Ovary (tissue), 9 donors: ENCODE data around the gene TRIP11. TPM values are rescaled to one million over a fixed set of nuclear protein-coding genes. Genes with fewer than 3 reads are reported as not detected.
A peak's percentile ranks its signal among the peaks of the same experiment; 100 is the strongest.

Experiments
- DNase-seq, 5 donors: peaks; one replicate each; pipeline ENCODE4 v3.0.0-alpha.2; 2019 to 2020
- H3K27ac ChIP-seq, 2 donors: fragments of 200-600 bp; one replicate each; pipeline versions ENCODE4 v1.5.1 to v1.8.0; 2019 to 2022
- H3K27me3 ChIP-seq: fragments of 200-600 bp; one replicate; pipeline ENCODE4 v1.8.0; 2022
- H3K36me3 ChIP-seq: fragments of 200-600 bp; sonication (generic); one replicate; pipeline ENCODE4 v1.5.1; 2019
- H3K4me1 ChIP-seq: one replicate; pipeline ENCODE4 v1.8.1; 2013; ENCODE audit warnings: mild to moderate bottlenecking, moderate library complexity; ENCODE audit not compliant: insufficient read depth
- H3K4me3 ChIP-seq: fragments of 200-600 bp; sonication (generic); one replicate; pipeline ENCODE4 v1.5.1; 2017
- H3K9me3 ChIP-seq, 2 donors: fragments of 200-600 bp in 1 of 2; sonication (generic) in 1 of 2; one replicate each; pipeline versions ENCODE4 v1.5.1 to v1.8.1; 2013 to 2019; ENCODE audit warnings: mild to moderate bottlenecking in 1 of 2, moderate library complexity in 1 of 2
- CTCF ChIP-seq, 3 donors: fragments of 450-650 bp in 2 of 3; fragments of 200-600 bp in 1 of 3; IDR thresholded peaks; one replicate each; pipeline versions ENCODE4 v1.5.1 to v1.8.0; 2016 to 2022; ENCODE audit warnings: antibody characterized with exemption in 3 of 3, mild to moderate bottlenecking in 1 of 3
- EP300 ChIP-seq: sonication (generic); formaldehyde crosslinking; IDR thresholded peaks from one replicate; pipeline ENCODE4 v1.6.1; 2017; ENCODE audit warnings: antibody characterized with exemption
- POLR2A ChIP-seq: fragments of 450-650 bp; IDR thresholded peaks from one replicate; pipeline ENCODE4 v1.6.1; 2017; ENCODE audit warnings: antibody characterized with exemption, mild to moderate bottlenecking, moderate library complexity
- WGBS, 3 donors: extraction: QIAGEN DNeasy Blood & Tissue Kit in 1 of 3; methylation state at CpG; one replicate each; pipeline versions ENCODE4 v1.1.5 to v1.1.7; 2013 to 2017; 5-methylcytosine and 5-hydroxymethylcytosine counted together
- intact Hi-C, 4 donors: fragments of 100-400 bp; cut with DNase I; formaldehyde crosslinking; loops; one replicate each; pipeline versions ENCODE4 v1.11.0 to v1.15.1; 2022 to 2023
- polyA plus RNA-seq, 2 donors: library from polyadenylated mRNA; stranded (reverse); fragments of 200-250 nt in 1 of 2; fragments of 350-450 nt in 1 of 2; fragmentation: Illumina TruSeq in 1 of 2; extraction: RNeasy Lipid Tissue Mini Kit (QIAGEN cat#74804) in 1 of 2; gene quantifications; one replicate each; pipeline ENCODE4 v1.2.3, GENCODE V29; 2013 to 2014
- total RNA-seq, 7 donors: library from RNA; depleted of rRNA in 2 of 7; stranded (reverse); fragments of >200 nt in 2 of 7; fragmentation: NEBNext Ultra II Directional in 3 of 7; extraction: Animal tissue kit (Norgen Biotek cat#: 25700) in 3 of 7; gene quantifications; one replicate each; pipeline versions ENCODE4 v1.1.0 to v1.2.4, GENCODE V29; 2016 to 2023
- donor health status: DM: no; HTN: no; CAD: no; lungs with moderate emphysema.
- donor health status: DM: no; HTN: no; CAD: no.
- donor health status: Bipolar disorder and iron deficiency.
- donor health status: DM: yes; HTN: yes; CAD: no.
- donor health status: DM: no; HTN: no; CAD: no.
- donor health status: DM: yes; HTN: yes; CAD: no.

TRIP11 gene
- total and polyA plus RNA-seq, 9 donors = 7.3 to 63.8 (median 49.3) TPM

GRCh38 chr14:91956616-91957015 is 83.2 kb downstream of the TRIP11 start:
- intact Hi-C loops = no loop called here
- H3K9me3 ChIP-seq = no peaks in the 10 kb centered on the region
- 68 to 92% (median 87%) methylated on average over 5 of the region's 5 CpGs for WGBS, 3 donors
- H3K4me3 ChIP-seq = no peak overlapping the region
- TF ChIP-seq POLR2A (no peak), CTCF (IDR thresholded peaks at IDR 0.05) (no peak), EP300 (no peak)
- H3K36me3 ChIP-seq = no peaks in the 10 kb centered on the region
- H3K4me1 ChIP-seq = peaks cover 4% of the 10 kb centered on the region
- no peaks in the 10 kb centered on the region for H3K27me3 ChIP-seq
- DNase-seq = no peak
- no peak overlapping the region for H3K27ac ChIP-seq

- no peak for DNase-seq
- 49 to 53% (median 50%) methylated on average over 1 of the region's 1 CpG for WGBS, 3 donors
- H3K27me3 ChIP-seq = no peaks in the 10 kb centered on the region
- H3K36me3 ChIP-seq = no peaks in the 10 kb centered on the region
- H3K4me3 ChIP-seq = no peak overlapping the region
- TF ChIP-seq CTCF (IDR thresholded peaks at IDR 0.05) = no peak
- no peak for TF ChIP-seq EP300
- no peak for TF ChIP-seq POLR2A
- no peaks in the 10 kb centered on the region for H3K9me3 ChIP-seq
- H3K27ac ChIP-seq = no peak overlapping the region
- intact Hi-C loops = no loop called here
- H3K4me1 ChIP-seq = peaks cover 4% of the 10 kb centered on the region
Measured at GRCh38 chr14:91955168-91955567, 84.7 kb downstream of the TRIP11 start.

- Histone ChIP-seq H3K36me3 (no peaks in the 10 kb centered on the region), H3K27me3 (no peaks in the 10 kb centered on the region), H3K9me3 (no peaks in the 10 kb centered on the region), H3K4me1 (peaks cover 4% of the 10 kb centered on the region), H3K27ac (no peak overlapping the region), H3K4me3 (no peak overlapping the region)
- DNase-seq = peak in 2 of 5 donors; percentile 37 to 53
- WGBS, 3 donors = 48 to 54% (median 49%) methylated on average over 8 of the region's 8 CpGs
- no peak for TF ChIP-seq EP300
- no peak for TF ChIP-seq POLR2A
- TF ChIP-seq CTCF (IDR thresholded peaks at IDR 0.05) = no peak
- intact Hi-C loops = no loop called here
Measured at GRCh38 chr14:91953170-91953985, 86.5 kb downstream of the TRIP11 start.

GRCh38 chr14:91947475-91948184 is 92.2 kb downstream of the TRIP11 start, which contains the start of gene FBLN5:
FBLN5 (minus strand) TSS chr14:91947694; CDS start chr14:91947229, 465 bp downstream.
- H3K27me3 ChIP-seq = no peaks in the 10 kb centered on the region
- DNase-seq = peak; percentile 74 to 84 (median 76)
- no peaks in the 10 kb centered on the region for H3K4me1 ChIP-seq
- H3K36me3 ChIP-seq = no peaks in the 10 kb centered on the region
- intact Hi-C loops = no loop called here
- no peak for TF ChIP-seq EP300
- TF ChIP-seq POLR2A = no peak
- no peak for TF ChIP-seq CTCF (IDR thresholded peaks at IDR 0.05)
- peak within 1 kb of the TSS; percentile 73 for H3K4me3 ChIP-seq
- no peaks in the 10 kb centered on the region for H3K9me3 ChIP-seq
- H3K27ac ChIP-seq = peak within 1 kb of the TSS; percentile 59 to 61
- 1 to 3% (median 2%) methylated on average over 43 to 54 of the region's 54 CpGs for WGBS, 3 donors
